A673 (cell line): ENCODE results near the gene TBC1D22A. TPM values are rescaled to one million over a fixed set of nuclear protein-coding genes. Genes with fewer than 3 reads are reported as not detected.

Experiments
- BruUV-seq: library from RNA; stranded (reverse); fragments of 400-500 nt; replicated peaks from 2 replicates; lab custom pipeline; 2021; lab: Mats Ljungman, UMichigan
- CTCF ChIA-PET: fragments of 300-600 bp; sonication (Branson Sonifier 250); formaldehyde crosslinking; loops from one replicate; lab custom pipeline; 2022; ENCODE audit warnings: antibody characterized with exemption; lab: Charles Lee
- POLR2A ChIA-PET: fragments of 300-600 bp; sonication (Branson Sonifier 250); formaldehyde crosslinking; loops from one replicate; lab custom pipeline; 2022; ENCODE audit warnings: antibody characterized with exemption; ENCODE audit not compliant: low non-redundant PET; lab: Charles Lee
- DNase-seq: peaks from one replicate; pipeline ENCODE4 v3.0.0-alpha.2; 2015; ENCODE audit warnings: low spot score
- H3K27ac ChIP-seq: fragments of 200-600 bp; sonication (generic); 2 replicates; pipeline ENCODE4 v1.5.1; 2016; ENCODE audit warnings: mixed run types, low read depth, mild to moderate bottlenecking, mixed read lengths, antibody characterized with exemption, low read length; ENCODE audit not compliant: poor library complexity, severe bottlenecking
- H3K27me3 ChIP-seq: fragments of 200-600 bp; sonication (generic); replicated peaks from 2 replicates; pipeline ENCODE4 v1.6.1; 2017; ENCODE audit warnings: mixed run types, low read depth, mild to moderate bottlenecking, mixed read lengths, antibody characterized with exemption, low read length; ENCODE audit not compliant: insufficient read depth, poor library complexity
- H3K36me3 ChIP-seq: fragments of 200-600 bp; sonication (generic); 2 replicates; pipeline ENCODE4 v1.6.1; 2016; ENCODE audit warnings: mixed run types, mild to moderate bottlenecking, mixed read lengths, antibody characterized with exemption, low read length; ENCODE audit not compliant: insufficient read depth, poor library complexity, severe bottlenecking
- H3K4me1 ChIP-seq: fragments of 200-600 bp; sonication (generic); 2 replicates; pipeline ENCODE4 v1.6.1; 2017; ENCODE audit warnings: mixed run types, mild to moderate bottlenecking, mixed read lengths, antibody characterized with exemption, low read length; ENCODE audit not compliant: insufficient read depth, poor library complexity, severe bottlenecking
- H3K4me3 ChIP-seq: fragments of 200-600 bp; sonication (generic); 2 replicates; pipeline ENCODE4 v1.5.1; 2016; ENCODE audit warnings: low read depth, mixed run types, mild to moderate bottlenecking, mixed read lengths, low read length; ENCODE audit not compliant: poor library complexity, severe bottlenecking
- H3K9me3 ChIP-seq: fragments of 200-600 bp; sonication (generic); 2 replicates; pipeline ENCODE4 v1.6.1; 2016; ENCODE audit warnings: mixed run types, low read depth, mild to moderate bottlenecking, mixed read lengths, antibody characterized with exemption, low read length; ENCODE audit not compliant: poor library complexity, severe bottlenecking
- CTCF ChIP-seq: fragments of 300-800, 200-600 bp; sonication (generic); conservative IDR thresholded peaks from 2 replicates; pipeline ENCODE4 v1.5.1; 2017; ENCODE audit warnings: low read depth, mild to moderate bottlenecking, antibody characterized with exemption, low read length, moderate library complexity, mixed read lengths
- EZH2 ChIP-seq: fragments of 200-600 bp; sonication (generic); IDR thresholded peaks from 2 replicates; pipeline ENCODE4 v1.6.1; 2017; ENCODE audit warnings: borderline replicate concordance, low read depth, mild to moderate bottlenecking, mixed read lengths, antibody characterized with exemption, low read length; ENCODE audit not compliant: poor library complexity, severe bottlenecking
- intact Hi-C: fragments of 100-400 bp; cut with micrococcal nuclease; formaldehyde crosslinking; loops from one replicate; pipeline ENCODE4 v1.10.0; 2022; ENCODE audit not compliant: unreplicated experiment
- total RNA-seq: library from RNA; stranded (reverse); gene quantifications from 2 replicates; pipeline ENCODE4 v1.2.3, GENCODE V29; 2021

Gene TBC1D22A
- total RNA-seq, 1 experiment from 2014 or later: 22.5 TPM

- intact Hi-C loops: no loop called here
- Histone ChIP-seq H3K36me3 (no peaks in the 10 kb centered on the region), H3K27ac (no peak overlapping the region), H3K27me3 (no peaks in the 10 kb centered on the region), H3K9me3 (no peaks in the 10 kb centered on the region), H3K4me1 (peaks cover 5% of the 10 kb centered on the region), H3K4me3 (no peak overlapping the region)
- ChIA-PET POLR2A (no interaction called here), CTCF (no interaction called here)
- DNase-seq: no peak
- no TSS peak for BruUV-seq
- no peak for TF ChIP-seq CTCF
Observed at GRCh38 chr22:47128622-47129215, 366.3 kb downstream of the TBC1D22A start.

- POLR2A ChIA-PET: no interaction called here
- Histone ChIP-seq H3K27ac (no peak overlapping the region), H3K4me3 (no peak overlapping the region), H3K27me3 (no peaks in the 10 kb centered on the region), H3K4me1 (no peaks in the 10 kb centered on the region), H3K9me3 (no peaks in the 10 kb centered on the region), H3K36me3 (no peaks in the 10 kb centered on the region)
- no peak for TF ChIP-seq CTCF
- TF ChIP-seq EZH2: no peak
- CTCF ChIA-PET: no interaction called here
- no peak for DNase-seq
- intact Hi-C loops: no loop called here
- no TSS peak for BruUV-seq
Observed at GRCh38 chr22:47129902-47130635, 367.6 kb downstream of the TBC1D22A start.

- BruUV-seq: no TSS peak
- DNase-seq: no peak
- Histone ChIP-seq H3K27ac (no peak overlapping the region), H3K9me3 (no peaks in the 10 kb centered on the region), H3K4me1 (no peaks in the 10 kb centered on the region), H3K4me3 (no peak overlapping the region), H3K27me3 (no peaks in the 10 kb centered on the region), H3K36me3 (no peaks in the 10 kb centered on the region)
- ChIA-PET CTCF (no interaction called here), POLR2A (no interaction called here)
- intact Hi-C loops: no loop called here
- TF ChIP-seq CTCF (no peak), EZH2 (no peak)
Observed at GRCh38 chr22:47130883-47131631, 368.6 kb downstream of the TBC1D22A start.
